Smooth muscle cell (in vitro differentiated cells): Measurements from ENCODE around the gene NDFIP2. TPM values are rescaled to one million over a fixed set of nuclear protein-coding genes. Genes with fewer than 3 reads are reported as not detected.
A peak's percentile ranks its signal among the peaks of the same experiment; 100 is the strongest.

Experiments used
- DNase-seq: peaks from one replicate; lab custom pipeline; 2025; ENCODE audit not compliant: unreplicated experiment; lab: John Stamatoyannopoulos, UW
- H2AFZ ChIP-seq: fragments of 200-600 bp; sonication (generic); 2 replicates; pipeline ENCODE4 v1.6.0; 2016; ENCODE audit warnings: antibody characterized with exemption, low read depth, mild to moderate bottlenecking
- H3F3A ChIP-seq: fragments of 200-600 bp; sonication (generic); 2 replicates; pipeline ENCODE4 v1.6.0; 2017; ENCODE audit warnings: antibody characterized with exemption, low read depth
- H3K27ac ChIP-seq: fragments of 200-600 bp; sonication (generic); 2 replicates; pipeline ENCODE4 v1.5.1; 2016; ENCODE audit warnings: low read depth, mild to moderate bottlenecking
- H3K27me3 ChIP-seq: fragments of 200-600 bp; sonication (generic); 2 replicates; pipeline ENCODE4 v1.6.1; 2016; ENCODE audit warnings: low read depth, mild to moderate bottlenecking
- H3K36me3 ChIP-seq: fragments of 200-600 bp; sonication (generic); 2 replicates; pipeline ENCODE4 v1.5.1; 2016; ENCODE audit warnings: low read depth
- H3K4me1 ChIP-seq: fragments of 200-600 bp; sonication (generic); 2 replicates; pipeline ENCODE4 v1.5.1; 2016; ENCODE audit warnings: low read depth
- H3K4me2 ChIP-seq: fragments of 200-600 bp; sonication (generic); 2 replicates; pipeline ENCODE4 v1.6.0; 2016; ENCODE audit warnings: mild to moderate bottlenecking
- H3K4me3 ChIP-seq: fragments of 200-600 bp; sonication (generic); 2 replicates; pipeline ENCODE4 v1.5.1; 2016; ENCODE audit warnings: mild to moderate bottlenecking
- H3K79me2 ChIP-seq: fragments of 200-600 bp; sonication (generic); 2 replicates; pipeline ENCODE4 v1.6.0; 2016; ENCODE audit warnings: low read depth, mild to moderate bottlenecking
- H3K9ac ChIP-seq: fragments of 200-600 bp; sonication (generic); 2 replicates; pipeline ENCODE4 v1.6.0; 2016; ENCODE audit warnings: low read depth
- H3K9me3 ChIP-seq: fragments of 200-600 bp; sonication (generic); replicated peaks from 2 replicates; pipeline ENCODE4 v1.5.1; 2016; ENCODE audit warnings: low read depth
- H4K20me1 ChIP-seq: fragments of 200-600 bp; sonication (generic); 2 replicates; pipeline ENCODE4 v1.6.0; 2016; ENCODE audit warnings: low read depth
- WGBS: methylation state at CpG from one replicate; pipeline ENCODE4 v1.1.7; 2016; ENCODE audit warnings: low lambda C conversion rate; 5-methylcytosine and 5-hydroxymethylcytosine counted together
- polyA plus RNA-seq: library from polyadenylated mRNA; unstranded; fragments of >200 nt; fragmentation: Nextera tagmentation; extraction: Ambion mirVana; gene quantifications from 2 replicates; pipeline ENCODE4 v1.2.1, GENCODE V29; 2016
- total RNA-seq: library from RNA; depleted of rRNA; stranded (reverse); fragments of >200 nt; gene quantifications from 2 replicates; pipeline ENCODE4 v1.2.3, GENCODE V29; 2014
- TF ChIP-seq, protein P1 (sequence below): fragments of 200-600 bp; sonication (generic); IDR thresholded peaks from 2 replicates; pipeline ENCODE4 v1.5.1; 2017; ENCODE audit warnings: borderline replicate concordance, mild to moderate bottlenecking, antibody characterized with exemption; ENCODE audit not compliant: insufficient read depth, poor library complexity, severe bottlenecking

NDFIP2 gene
- total and polyA plus RNA-seq, 2 experiments from 2014 or later, result 34.0 to 75.6 TPM

DNA sequence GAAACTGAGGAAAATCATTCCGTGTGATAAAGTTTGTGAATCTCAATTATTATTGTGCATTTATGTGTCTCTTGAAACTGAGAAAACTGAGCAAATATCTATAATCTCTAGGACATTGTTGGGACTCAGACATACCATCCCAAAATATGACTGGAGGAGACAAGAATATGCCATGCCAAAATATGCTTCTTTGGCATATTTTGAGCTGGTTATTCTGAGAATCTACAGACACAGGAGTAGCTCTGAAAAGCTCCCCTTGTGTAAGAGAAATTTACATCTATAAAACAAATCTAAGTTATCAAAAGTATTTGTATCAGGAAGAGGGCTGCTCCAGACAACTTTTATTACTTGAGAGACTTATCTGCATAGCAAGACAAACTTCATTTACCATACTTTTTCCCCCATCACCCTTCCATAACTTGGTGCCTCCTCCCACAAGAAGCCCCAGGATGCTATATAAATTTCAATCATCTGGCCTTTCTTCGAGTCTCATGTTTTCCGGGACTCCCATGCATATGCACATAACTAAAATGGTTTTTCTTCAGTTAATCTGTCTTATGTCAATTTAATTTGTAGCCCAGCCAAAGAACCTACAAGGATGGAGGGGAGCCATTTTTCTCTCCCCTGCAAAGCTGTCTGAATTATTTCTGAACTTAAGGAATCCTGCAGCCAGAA, 28.6 kb upstream of the NDFIP2 start:
- Histone ChIP-seq H3K4me2 (peak overlapping the region; percentile 58), H2AFZ (peak overlapping the region; percentile 6), H3K27me3 (no peaks in the 10 kb centered on the region), H3K79me2 (no peaks in the 10 kb centered on the region), H3K36me3 (no peaks in the 10 kb centered on the region), H3K9me3 (no peaks in the 10 kb centered on the region), H4K20me1 (no peaks in the 10 kb centered on the region), H3K9ac (peak overlapping the region; percentile 80), H3K4me1 (peaks cover 11% of the 10 kb centered on the region), H3K4me3 (no peak overlapping the region), H3F3A (peaks cover 8% of the 10 kb centered on the region), H3K27ac (peak overlapping the region; percentile 94)
- TF ChIP-seq, protein P1, sequence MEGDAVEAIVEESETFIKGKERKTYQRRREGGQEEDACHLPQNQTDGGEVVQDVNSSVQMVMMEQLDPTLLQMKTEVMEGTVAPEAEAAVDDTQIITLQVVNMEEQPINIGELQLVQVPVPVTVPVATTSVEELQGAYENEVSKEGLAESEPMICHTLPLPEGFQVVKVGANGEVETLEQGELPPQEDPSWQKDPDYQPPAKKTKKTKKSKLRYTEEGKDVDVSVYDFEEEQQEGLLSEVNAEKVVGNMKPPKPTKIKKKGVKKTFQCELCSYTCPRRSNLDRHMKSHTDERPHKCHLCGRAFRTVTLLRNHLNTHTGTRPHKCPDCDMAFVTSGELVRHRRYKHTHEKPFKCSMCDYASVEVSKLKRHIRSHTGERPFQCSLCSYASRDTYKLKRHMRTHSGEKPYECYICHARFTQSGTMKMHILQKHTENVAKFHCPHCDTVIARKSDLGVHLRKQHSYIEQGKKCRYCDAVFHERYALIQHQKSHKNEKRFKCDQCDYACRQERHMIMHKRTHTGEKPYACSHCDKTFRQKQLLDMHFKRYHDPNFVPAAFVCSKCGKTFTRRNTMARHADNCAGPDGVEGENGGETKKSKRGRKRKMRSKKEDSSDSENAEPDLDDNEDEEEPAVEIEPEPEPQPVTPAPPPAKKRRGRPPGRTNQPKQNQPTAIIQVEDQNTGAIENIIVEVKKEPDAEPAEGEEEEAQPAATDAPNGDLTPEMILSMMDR, result no peak
- WGBS, result 77% methylated on average over 3 of the region's 3 CpGs
- DNase-seq, result no peak

DNA sequence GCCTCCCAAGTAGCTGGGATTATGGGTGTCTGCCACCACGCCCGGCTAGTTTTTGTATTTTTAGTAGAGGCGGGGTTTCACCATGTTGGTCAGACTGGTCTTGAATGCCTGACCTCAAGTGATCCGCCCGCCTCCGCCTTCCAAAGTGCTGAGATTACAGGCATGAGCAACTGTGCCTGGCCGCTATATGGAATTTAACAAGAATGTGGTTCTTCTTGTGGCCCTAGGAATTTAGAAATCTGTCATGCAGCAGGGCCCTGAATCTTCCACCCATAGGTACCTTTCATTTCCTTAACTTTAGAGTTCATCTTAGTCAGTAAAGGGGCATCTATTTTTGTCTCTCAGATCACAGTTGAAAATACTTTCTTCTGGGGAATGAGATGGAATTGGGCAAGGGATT, 25.6 kb upstream of the NDFIP2 start:
- H3K4me1 ChIP-seq, result peaks cover 7% of the 10 kb centered on the region
- no peaks in the 10 kb centered on the region for H3K79me2 ChIP-seq
- no peak overlapping the region for H2AFZ ChIP-seq
- DNase-seq, result no peak
- H3K36me3 ChIP-seq, result no peaks in the 10 kb centered on the region
- WGBS, result 62% methylated on average over 7 of the region's 7 CpGs
- H3K4me2 ChIP-seq, result peak overlapping the region; percentile 8
- H3K4me3 ChIP-seq, result no peak overlapping the region
- no peak overlapping the region for H3K9ac ChIP-seq
- no peaks in the 10 kb centered on the region for H3K9me3 ChIP-seq
- H3K27me3 ChIP-seq, result no peaks in the 10 kb centered on the region
- TF ChIP-seq, protein P1, result no peak
- peak overlapping the region; percentile 78 for H3K27ac ChIP-seq
- H3F3A ChIP-seq, result peaks cover 8% of the 10 kb centered on the region
- H4K20me1 ChIP-seq, result no peaks in the 10 kb centered on the region

DNA sequence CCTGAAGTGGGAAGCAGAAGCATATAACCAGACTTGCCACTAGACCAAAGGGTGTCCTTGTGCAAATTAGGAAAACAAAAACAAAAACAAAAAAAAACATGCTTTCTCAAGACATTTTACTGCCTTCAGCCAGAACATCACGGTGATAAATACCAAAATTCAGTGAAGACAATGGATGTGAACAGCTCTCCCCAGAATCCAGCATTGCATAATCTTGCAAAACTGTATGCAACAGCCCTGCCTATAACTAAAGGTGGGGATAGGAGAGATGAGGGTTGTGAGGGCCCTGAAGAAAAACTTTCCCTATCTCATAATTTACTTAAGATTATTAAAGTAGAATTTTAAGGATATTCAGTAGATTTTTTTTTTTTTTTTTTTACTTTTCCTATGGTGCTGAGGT, 24.9 kb upstream of the NDFIP2 start:
- no peaks in the 10 kb centered on the region for H3K36me3 ChIP-seq
- no peaks in the 10 kb centered on the region for H3K79me2 ChIP-seq
- no peak overlapping the region for H3K4me2 ChIP-seq
- WGBS, result 67% methylated on average over 1 of the region's 1 CpG
- peaks cover 7% of the 10 kb centered on the region for H3K4me1 ChIP-seq
- no peaks in the 10 kb centered on the region for H3K9me3 ChIP-seq
- H3K4me3 ChIP-seq, result no peak overlapping the region
- TF ChIP-seq, protein P1, result no peak
- H4K20me1 ChIP-seq, result no peaks in the 10 kb centered on the region
- peak overlapping the region; percentile 78 for H3K27ac ChIP-seq
- H3K9ac ChIP-seq, result no peak overlapping the region
- no peak for DNase-seq
- no peaks in the 10 kb centered on the region for H3K27me3 ChIP-seq
- peaks cover 8% of the 10 kb centered on the region for H3F3A ChIP-seq
- H2AFZ ChIP-seq, result no peak overlapping the region
